ENCODE results near the gene FAM174C. TPM values are rescaled to one million over a fixed set of nuclear protein-coding genes. Genes with fewer than 3 reads are reported as not detected.

FAM174C gene
- 115 and 126 TPM in 2 replicates for total RNA-seq

GRCh38 chr19:1275260-1275975, at the start of gene FAM174C:
FAM174C (plus strand) TSS chr19:1275530; CDS start chr19:1275550, 20 bp downstream.
- peaks cover 45% of the 10 kb centered on the region for H3K4me1 Mint-ChIP-seq
- peak; percentile 98 for DNase-seq
- H3K27ac Mint-ChIP-seq: peak within 1 kb of the TSS; percentile 92
- no peaks in the 10 kb centered on the region for H3K9me3 Mint-ChIP-seq
- H3K36me3 Mint-ChIP-seq (ENCODE audit: low read depth): peaks cover 66% of the 10 kb centered on the region
- no peaks in the 10 kb centered on the region for H3K27me3 Mint-ChIP-seq
- intact Hi-C loops (cut with micrococcal nuclease): loop anchor here (1.0 to 5.0 kb wide), 3 partner anchors 87 to 132 kb away; partner anchors contain the start of genes DAZAP1 and NDUFS7
- peak within 1 kb of the TSS; percentile 84 for H3K4me3 Mint-ChIP-seq

- H3K4me1 Mint-ChIP-seq: no peaks in the 10 kb centered on the region
- no peak overlapping the region for H3K4me3 Mint-ChIP-seq
- no peak for DNase-seq
- intact Hi-C loops (cut with micrococcal nuclease): no loop called here
- H3K36me3 Mint-ChIP-seq (ENCODE audit: low read depth): peaks cover 2% of the 10 kb centered on the region
- H3K27ac Mint-ChIP-seq: no peak overlapping the region
- H3K9me3 Mint-ChIP-seq: no peaks in the 10 kb centered on the region
- no peaks in the 10 kb centered on the region for H3K27me3 Mint-ChIP-seq
Observed at GRCh38 chr19:1226227-1226518, 49.2 kb upstream of the FAM174C start.

- no peak overlapping the region for H3K27ac Mint-ChIP-seq
- H3K4me1 Mint-ChIP-seq: no peaks in the 10 kb centered on the region
- H3K4me3 Mint-ChIP-seq: no peak overlapping the region
- intact Hi-C loops (cut with micrococcal nuclease): no loop called here
- peaks cover 2% of the 10 kb centered on the region for H3K36me3 Mint-ChIP-seq (ENCODE audit: low read depth)
- H3K27me3 Mint-ChIP-seq: no peaks in the 10 kb centered on the region
- H3K9me3 Mint-ChIP-seq: no peaks in the 10 kb centered on the region
- DNase-seq: no peak
Observed at GRCh38 chr19:1226522-1227303, 48.6 kb upstream of the FAM174C start.

GRCh38 chr19:1227304-1228054, 47.9 kb upstream of the FAM174C start:
- H3K4me3 Mint-ChIP-seq: no peak overlapping the region
- DNase-seq: no peak
- no peak overlapping the region for H3K27ac Mint-ChIP-seq
- intact Hi-C loops (cut with micrococcal nuclease): no loop called here
- H3K9me3 Mint-ChIP-seq: no peaks in the 10 kb centered on the region
- peaks cover 2% of the 10 kb centered on the region for H3K4me1 Mint-ChIP-seq
- no peaks in the 10 kb centered on the region for H3K27me3 Mint-ChIP-seq
- peaks cover 2% of the 10 kb centered on the region for H3K36me3 Mint-ChIP-seq (ENCODE audit: low read depth)

GRCh38 chr19:1228161-1228957, 47.0 kb upstream of the FAM174C start:
- no peak for DNase-seq
- intact Hi-C loops (cut with micrococcal nuclease): no loop called here
- Mint-ChIP-seq H3K4me3 (no peak overlapping the region), H3K27me3 (no peaks in the 10 kb centered on the region), H3K9me3 (no peaks in the 10 kb centered on the region), H3K36me3 (ENCODE audit: low read depth) (peaks cover 2% of the 10 kb centered on the region), H3K27ac (no peak overlapping the region), H3K4me1 (peaks cover 2% of the 10 kb centered on the region)

- H3K4me3 Mint-ChIP-seq: no peak overlapping the region
- intact Hi-C loops (cut with micrococcal nuclease): no loop called here
Observed at GRCh38 chr19:1229056-1229923, 46.0 kb upstream of the FAM174C start.

GRCh38 chr19:1229924-1230782, 45.2 kb upstream of the FAM174C start:
- no peak for DNase-seq
- H3K36me3 Mint-ChIP-seq (ENCODE audit: low read depth): peaks cover 2% of the 10 kb centered on the region
- H3K4me1 Mint-ChIP-seq: peaks cover 2% of the 10 kb centered on the region
- intact Hi-C loops (cut with micrococcal nuclease): no loop called here
- H3K27me3 Mint-ChIP-seq: no peaks in the 10 kb centered on the region
- H3K27ac Mint-ChIP-seq: no peak overlapping the region
- H3K9me3 Mint-ChIP-seq: no peaks in the 10 kb centered on the region
- H3K4me3 Mint-ChIP-seq: no peak overlapping the region

More at GRCh38 chr19:1229056-1229923, 46.0 kb upstream of the FAM174C start:
- H3K27me3 Mint-ChIP-seq: no peaks in the 10 kb centered on the region
- DNase-seq: no peak
- peaks cover 2% of the 10 kb centered on the region for H3K4me1 Mint-ChIP-seq
- no peaks in the 10 kb centered on the region for H3K9me3 Mint-ChIP-seq
- no peak overlapping the region for H3K27ac Mint-ChIP-seq
- peaks cover 2% of the 10 kb centered on the region for H3K36me3 Mint-ChIP-seq (ENCODE audit: low read depth)

- no peak overlapping the region for H3K27ac Mint-ChIP-seq
Observed at GRCh38 chr19:1230783-1231489, 44.4 kb upstream of the FAM174C start.

GRCh38 chr19:1231729-1232637, 43.3 kb upstream of the FAM174C start:
- Mint-ChIP-seq H3K27ac (peak overlapping the region; percentile 20), H3K4me3 (no peak overlapping the region)
- intact Hi-C loops (cut with micrococcal nuclease): no loop called here

More at GRCh38 chr19:1230783-1231489, 44.4 kb upstream of the FAM174C start:
- no peak for DNase-seq
- no peaks in the 10 kb centered on the region for H3K9me3 Mint-ChIP-seq
- H3K27me3 Mint-ChIP-seq: no peaks in the 10 kb centered on the region
- H3K36me3 Mint-ChIP-seq (ENCODE audit: low read depth): peaks cover 2% of the 10 kb centered on the region
- peaks cover 2% of the 10 kb centered on the region for H3K4me1 Mint-ChIP-seq
- intact Hi-C loops (cut with micrococcal nuclease): no loop called here
- no peak overlapping the region for H3K4me3 Mint-ChIP-seq

GRCh38 chr19:1232652-1233072, 42.7 kb upstream of the FAM174C start:
- Mint-ChIP-seq H3K36me3 (ENCODE audit: low read depth) (peaks cover 2% of the 10 kb centered on the region), H3K27ac (peak overlapping the region; percentile 20), H3K4me1 (peaks cover 2% of the 10 kb centered on the region), H3K27me3 (no peaks in the 10 kb centered on the region), H3K4me3 (no peak overlapping the region), H3K9me3 (no peaks in the 10 kb centered on the region)
- no peak for DNase-seq
- intact Hi-C loops (cut with micrococcal nuclease): no loop called here

More at GRCh38 chr19:1231729-1232637, 43.3 kb upstream of the FAM174C start:
- DNase-seq: no peak
- Mint-ChIP-seq H3K27me3 (no peaks in the 10 kb centered on the region), H3K9me3 (no peaks in the 10 kb centered on the region), H3K4me1 (peaks cover 2% of the 10 kb centered on the region), H3K36me3 (ENCODE audit: low read depth) (peaks cover 2% of the 10 kb centered on the region)
